Measurements from ENCODE around the gene PCDHA5.
"Not testable (repeated sequence)": the region's sequence is repeated elsewhere in the genome, so short reads cannot be mapped to it uniquely, and the experiment has no call there.

PCDHA5 gene

DNA sequence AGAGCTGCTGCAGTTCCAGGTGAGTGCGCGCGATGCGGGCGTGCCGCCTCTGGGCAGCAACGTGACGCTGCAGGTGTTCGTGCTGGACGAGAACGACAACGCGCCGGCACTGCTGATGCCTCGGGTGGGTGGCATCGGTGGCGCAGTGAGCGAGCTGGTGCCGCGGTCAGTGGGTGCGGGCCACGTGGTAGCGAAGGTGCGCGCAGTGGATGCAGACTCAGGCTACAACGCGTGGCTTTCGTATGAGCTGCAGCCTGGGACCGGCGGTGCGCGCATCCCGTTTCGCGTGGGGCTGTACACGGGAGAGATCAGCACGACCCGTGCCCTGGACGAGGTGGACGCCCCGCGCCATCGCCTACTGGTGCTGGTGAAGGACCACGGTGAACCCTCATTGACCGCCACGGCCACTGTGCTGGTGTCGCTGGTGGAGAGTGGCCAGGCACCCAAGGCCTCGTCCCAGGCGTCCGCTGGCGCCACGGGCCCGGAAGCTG is 18.6 kb upstream of the PCDHA5 start:
- no peaks in the 10 kb centered on the region for H3K36me3 ChIP-seq (ENCODE audit: control insufficient read depth in 2 of 2, insufficient read depth in 1 of 2, low read length in 2 of 2)
- no peak overlapping the region for H3K4me3 ChIP-seq (ENCODE audit: low read depth, low read length)
- ChIA-PET CTCF (no interaction called here), POLR2A (no interaction called here)
- TF ChIP-seq SP2 (tag by site-specific recombination; IDR thresholded peaks at IDR 0.05) (no peak), ZNF341 (tag by site-specific recombination; IDR thresholded peaks at IDR 0.05; ENCODE audit: low read depth) (no peak), ZIC2 (tag by site-specific recombination; IDR thresholded peaks at IDR 0.05) (no peak), ZNF2 (tag by site-specific recombination; IDR thresholded peaks at IDR 0.05) (no peak), KLF10 (tag by site-specific recombination; IDR thresholded peaks at IDR 0.05) (no peak), ZNF23 (tag by site-specific recombination; IDR thresholded peaks at IDR 0.05; ENCODE audit: borderline replicate concordance) (no peak), KLF7 (tag by site-specific recombination; IDR thresholded peaks at IDR 0.05; ENCODE audit: borderline replicate concordance) (no peak), ZNF558 (tag by site-specific recombination; IDR thresholded peaks at IDR 0.05) (no peak), ZNF776 (tag by site-specific recombination; IDR thresholded peaks at IDR 0.05; ENCODE audit: borderline replicate concordance) (no peak)
- TF ChIP-seq, protein P1, sequence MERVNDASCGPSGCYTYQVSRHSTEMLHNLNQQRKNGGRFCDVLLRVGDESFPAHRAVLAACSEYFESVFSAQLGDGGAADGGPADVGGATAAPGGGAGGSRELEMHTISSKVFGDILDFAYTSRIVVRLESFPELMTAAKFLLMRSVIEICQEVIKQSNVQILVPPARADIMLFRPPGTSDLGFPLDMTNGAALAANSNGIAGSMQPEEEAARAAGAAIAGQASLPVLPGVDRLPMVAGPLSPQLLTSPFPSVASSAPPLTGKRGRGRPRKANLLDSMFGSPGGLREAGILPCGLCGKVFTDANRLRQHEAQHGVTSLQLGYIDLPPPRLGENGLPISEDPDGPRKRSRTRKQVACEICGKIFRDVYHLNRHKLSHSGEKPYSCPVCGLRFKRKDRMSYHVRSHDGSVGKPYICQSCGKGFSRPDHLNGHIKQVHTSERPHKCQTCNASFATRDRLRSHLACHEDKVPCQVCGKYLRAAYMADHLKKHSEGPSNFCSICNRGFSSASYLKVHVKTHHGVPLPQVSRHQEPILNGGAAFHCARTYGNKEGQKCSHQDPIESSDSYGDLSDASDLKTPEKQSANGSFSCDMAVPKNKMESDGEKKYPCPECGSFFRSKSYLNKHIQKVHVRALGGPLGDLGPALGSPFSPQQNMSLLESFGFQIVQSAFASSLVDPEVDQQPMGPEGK (tag by site-specific recombination; IDR thresholded peaks at IDR 0.05) = no peak
- TF ChIP-seq, protein P2, sequence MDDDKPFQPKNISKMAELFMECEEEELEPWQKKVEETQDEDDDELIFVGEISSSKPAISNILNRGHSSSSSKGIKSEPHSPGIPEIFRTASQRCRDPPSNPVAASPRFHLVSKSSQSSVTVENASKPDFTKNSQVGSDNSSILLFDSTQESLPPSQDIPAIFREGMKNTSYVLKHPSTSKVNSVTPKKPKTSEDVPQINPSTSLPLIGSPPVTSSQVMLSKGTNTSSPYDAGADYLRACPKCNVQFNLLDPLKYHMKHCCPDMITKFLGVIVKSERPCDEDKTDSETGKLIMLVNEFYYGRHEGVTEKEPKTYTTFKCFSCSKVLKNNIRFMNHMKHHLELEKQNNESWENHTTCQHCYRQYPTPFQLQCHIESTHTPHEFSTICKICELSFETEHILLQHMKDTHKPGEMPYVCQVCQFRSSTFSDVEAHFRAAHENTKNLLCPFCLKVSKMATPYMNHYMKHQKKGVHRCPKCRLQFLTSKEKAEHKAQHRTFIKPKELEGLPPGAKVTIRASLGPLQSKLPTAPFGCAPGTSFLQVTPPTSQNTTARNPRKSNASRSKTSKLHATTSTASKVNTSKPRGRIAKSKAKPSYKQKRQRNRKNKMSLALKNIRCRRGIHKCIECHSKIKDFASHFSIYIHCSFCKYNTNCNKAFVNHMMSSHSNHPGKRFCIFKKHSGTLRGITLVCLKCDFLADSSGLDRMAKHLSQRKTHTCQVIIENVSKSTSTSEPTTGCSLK (tag by site-specific recombination; IDR thresholded peaks at IDR 0.05) = no peak
- H3K4me1 ChIP-seq (ENCODE audit: control insufficient read depth, insufficient read depth, low read length) = no peaks in the 10 kb centered on the region
- no peaks in the 10 kb centered on the region for H3K9me3 ChIP-seq (ENCODE audit: control insufficient read depth, insufficient read depth, low read depth, low read length)
- H3K27ac ChIP-seq (ENCODE audit: extremely low read depth, low read depth, low read length) = no peak overlapping the region

DNA sequence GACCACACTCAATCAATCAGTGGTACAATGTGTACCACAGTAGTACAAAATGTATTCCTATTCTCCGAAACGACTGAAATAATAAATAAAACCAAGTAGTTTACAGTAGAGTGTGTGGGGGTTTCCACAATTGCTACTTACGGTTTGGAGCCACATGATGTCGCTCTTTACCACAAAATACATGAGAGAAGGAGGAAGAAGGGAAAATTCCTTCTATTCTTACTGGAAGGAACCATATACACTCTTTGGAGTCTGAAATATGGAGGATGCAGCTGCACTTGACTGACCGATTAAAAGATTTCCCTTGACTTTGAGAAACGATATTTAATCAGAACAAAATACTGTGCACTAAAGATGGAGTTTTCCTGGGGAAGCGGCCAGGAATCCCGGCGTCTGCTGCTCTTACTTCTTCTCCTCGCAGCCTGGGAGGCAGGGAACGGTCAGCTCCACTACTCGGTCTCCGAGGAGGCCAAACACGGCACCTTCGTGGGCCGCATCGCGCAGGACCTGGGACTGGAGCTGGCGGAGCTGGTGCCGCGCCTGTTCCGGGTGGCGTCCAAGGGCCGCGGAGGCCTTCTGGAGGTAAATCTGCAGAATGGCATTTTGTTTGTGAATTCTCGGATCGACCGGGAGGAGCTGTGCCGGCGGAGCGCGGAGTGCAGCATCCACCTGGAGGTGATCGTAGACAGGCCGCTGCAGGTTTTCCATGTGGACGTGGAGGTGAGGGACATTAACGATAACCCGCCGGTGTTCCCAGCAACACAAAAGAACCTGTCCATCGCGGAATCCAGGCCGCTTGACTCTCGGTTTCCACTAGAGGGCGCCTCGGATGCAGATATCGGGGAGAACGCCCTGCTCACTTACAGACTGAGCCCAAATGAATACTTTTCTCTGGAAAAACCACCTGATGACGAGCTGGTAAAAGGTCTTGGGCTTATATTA is 14.3 kb upstream of the PCDHA5 start, which contains the start of gene PCDHA4:
Gene PCDHA4, plus strand, starts transcription at position 235 of the 942 bp plus-strand sequence.
- Histone ChIP-seq H3K27ac (ENCODE audit: extremely low read depth, low read depth, low read length) (no peak within 1 kb of the TSS), H3K4me3 (ENCODE audit: low read depth, low read length) (no peak within 1 kb of the TSS), H3K9me3 (ENCODE audit: control insufficient read depth, insufficient read depth, low read depth, low read length) (no peaks in the 10 kb centered on the region), H3K36me3 (ENCODE audit: control insufficient read depth in 2 of 2, insufficient read depth in 1 of 2, low read length in 2 of 2) (no peaks in the 10 kb centered on the region), H3K4me1 (ENCODE audit: control insufficient read depth, insufficient read depth, low read length) (no peaks in the 10 kb centered on the region)
- CTCF ChIA-PET = interaction anchor here (0.6 to 2.3 kb wide), 13 partner anchors 9 to 637 kb away, joined by 3 to 9 read pairs (median 3); partner anchors contain the start of genes PCDHA1, PCDHA10, PCDHA2 and PCDHA5
- peak; percentile 48 for TF ChIP-seq ZNF654 (tag by site-specific recombination; IDR thresholded peaks at IDR 0.05; ENCODE audit: low read depth)
- TF ChIP-seq, protein P3, sequence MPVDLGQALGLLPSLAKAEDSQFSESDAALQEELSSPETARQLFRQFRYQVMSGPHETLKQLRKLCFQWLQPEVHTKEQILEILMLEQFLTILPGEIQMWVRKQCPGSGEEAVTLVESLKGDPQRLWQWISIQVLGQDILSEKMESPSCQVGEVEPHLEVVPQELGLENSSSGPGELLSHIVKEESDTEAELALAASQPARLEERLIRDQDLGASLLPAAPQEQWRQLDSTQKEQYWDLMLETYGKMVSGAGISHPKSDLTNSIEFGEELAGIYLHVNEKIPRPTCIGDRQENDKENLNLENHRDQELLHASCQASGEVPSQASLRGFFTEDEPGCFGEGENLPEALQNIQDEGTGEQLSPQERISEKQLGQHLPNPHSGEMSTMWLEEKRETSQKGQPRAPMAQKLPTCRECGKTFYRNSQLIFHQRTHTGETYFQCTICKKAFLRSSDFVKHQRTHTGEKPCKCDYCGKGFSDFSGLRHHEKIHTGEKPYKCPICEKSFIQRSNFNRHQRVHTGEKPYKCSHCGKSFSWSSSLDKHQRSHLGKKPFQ (tag by site-specific recombination; IDR thresholded peaks at IDR 0.05) = no peak
- POLR2A ChIA-PET = no interaction called here

DNA sequence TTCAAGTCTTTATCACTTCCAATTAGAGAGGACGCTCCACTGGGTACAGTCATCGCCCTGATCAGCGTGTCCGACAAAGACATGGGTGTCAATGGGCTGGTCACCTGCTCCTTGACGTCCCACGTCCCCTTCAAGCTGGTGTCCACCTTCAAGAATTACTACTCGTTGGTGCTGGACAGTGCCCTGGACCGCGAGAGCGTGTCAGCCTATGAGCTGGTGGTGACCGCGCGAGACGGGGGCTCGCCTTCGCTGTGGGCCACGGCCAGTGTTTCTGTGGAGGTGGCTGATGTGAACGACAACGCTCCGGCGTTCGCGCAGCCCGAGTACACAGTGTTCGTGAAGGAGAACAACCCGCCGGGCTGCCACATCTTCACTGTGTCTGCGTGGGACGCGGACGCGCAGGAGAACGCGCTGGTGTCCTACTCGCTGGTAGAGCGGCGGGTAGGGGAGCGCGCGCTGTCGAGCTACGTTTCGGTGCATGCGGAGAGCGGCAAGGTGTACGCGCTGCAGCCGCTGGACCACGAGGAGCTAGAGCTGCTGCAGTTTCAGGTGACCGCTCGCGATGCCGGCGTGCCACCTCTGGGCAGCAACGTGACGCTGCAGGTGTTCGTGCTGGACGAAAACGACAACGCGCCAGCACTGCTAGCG is 13.0 kb upstream of the PCDHA5 start:
- CTCF ChIA-PET = interaction anchor here (0.7 to 2.2 kb wide), 7 partner anchors 8 to 635 kb away, joined by 3 to 6 read pairs (median 3); partner anchors contain the start of genes PCDHA1 and PCDHA5
- H3K36me3 ChIP-seq (ENCODE audit: control insufficient read depth in 2 of 2, insufficient read depth in 1 of 2, low read length in 2 of 2); H3K9me3 ChIP-seq (ENCODE audit: control insufficient read depth, insufficient read depth, low read depth, low read length); H3K27ac ChIP-seq (ENCODE audit: extremely low read depth, low read depth, low read length); H3K4me1 ChIP-seq (ENCODE audit: control insufficient read depth, insufficient read depth, low read length); H3K4me3 ChIP-seq (ENCODE audit: low read depth, low read length); POLR2A ChIA-PET: not testable (repeated sequence)
